ENCODE results near the gene ISLR. TPM values are rescaled to one million over a fixed set of nuclear protein-coding genes. Genes with fewer than 3 reads are reported as not detected.

The ISLR gene
- total RNA-seq: 10 to 100 TPM in 1 of 2 donors, 1 to 10 TPM in 1; 4.8 to 10.2 TPM
- long read RNA-seq, partial matches to known transcripts: 0 of 4 reads
- long read RNA-seq, other reads (novel, unspliced or antisense): 3 of 4 reads

- no peak for ATAC-seq
- intact Hi-C loops (cut with DNase I, micrococcal nuclease): no loop called here
- no peak for DNase-seq
These were observed at the start of gene ISLR for GRCh38 chr15:74173380-74174218. Gene ISLR, plus strand, starts transcription at chr15:74173710. Its CDS starts 1,149 bp downstream, at chr15:74174859.

- intact Hi-C loops (cut with DNase I, micrococcal nuclease): no loop called here
- ATAC-seq (no peak), DNase-seq (no peak)
These were observed 49.3 kb upstream of the ISLR start for GRCh38 chr15:74124196-74124595.

- intact Hi-C loops (cut with DNase I, micrococcal nuclease): loop anchor here in 1 of 2 donors (5.0 kb wide), 3 partner anchors 152 to 198 kb away; no protein-coding TSS in a partner anchor
- DNase-seq (no peak), ATAC-seq (no peak)
These were observed 48.8 kb upstream of the ISLR start for GRCh38 chr15:74124759-74125158.

GRCh38 chr15:74127255-74127953 lies 46.1 kb upstream of the ISLR start:
- intact Hi-C loops (cut with DNase I, micrococcal nuclease): loop anchor here in 1 of 2 donors (5.0 kb wide), 3 partner anchors 155 to 195 kb away; no protein-coding TSS in a partner anchor
- ATAC-seq: peak; percentile 97
- DNase-seq: peak; percentile 68 to 91

- peak; percentile 30 for ATAC-seq
- intact Hi-C loops (cut with DNase I, micrococcal nuclease): loop anchor here in 1 of 2 donors (5.0 kb wide), 3 partner anchors 156 to 194 kb away; no protein-coding TSS in a partner anchor
- DNase-seq: no peak
These were observed 45.3 kb upstream of the ISLR start for GRCh38 chr15:74127954-74128784.

GRCh38 chr15:74128785-74129585 lies 44.5 kb upstream of the ISLR start:
- ATAC-seq: no peak
- intact Hi-C loops (cut with DNase I, micrococcal nuclease): loop anchor here in 1 of 2 donors (5.0 kb wide), 3 partner anchors 157 to 193 kb away; no protein-coding TSS in a partner anchor
- DNase-seq: no peak

GRCh38 chr15:74129586-74130154 lies 43.8 kb upstream of the ISLR start:
- ATAC-seq (no peak), DNase-seq (no peak)
- intact Hi-C loops (cut with DNase I, micrococcal nuclease): loop anchor here in 1 of 2 donors (5.0 kb wide), 3 partner anchors 157 to 193 kb away; no protein-coding TSS in a partner anchor

- DNase-seq (no peak), ATAC-seq (no peak)
- intact Hi-C loops (cut with DNase I, micrococcal nuclease): no loop called here
These were observed 43.2 kb upstream of the ISLR start, which contains the start of gene ISLR2 for GRCh38 chr15:74130155-74130848. Gene ISLR2, plus strand, starts transcription at chr15:74130586. Its CDS starts 2,169 bp downstream, at chr15:74132755.

- ATAC-seq (no peak), DNase-seq (no peak)
- intact Hi-C loops (cut with DNase I, micrococcal nuclease): no loop called here
These were observed 42.5 kb upstream of the ISLR start for GRCh38 chr15:74130849-74131627.

- ATAC-seq: no peak
These were observed 41.7 kb upstream of the ISLR start for GRCh38 chr15:74131628-74132413.

GRCh38 chr15:74132681-74133651 lies 40.5 kb upstream of the ISLR start:
- intact Hi-C loops (cut with DNase I, micrococcal nuclease): no loop called here
- DNase-seq: no peak

More at GRCh38 chr15:74131628-74132413, 41.7 kb upstream of the ISLR start:
- no peak for DNase-seq
- intact Hi-C loops (cut with DNase I, micrococcal nuclease): no loop called here

GRCh38 chr15:74133694-74134386 lies 39.7 kb upstream of the ISLR start:
- intact Hi-C loops (cut with DNase I, micrococcal nuclease): no loop called here
- DNase-seq (no peak), ATAC-seq (no peak)

More at GRCh38 chr15:74132681-74133651, 40.5 kb upstream of the ISLR start:
- no peak for ATAC-seq

- ATAC-seq: peak; percentile 65
- peak in 1 of 2 donors; percentile 54 for DNase-seq
- intact Hi-C loops (cut with DNase I, micrococcal nuclease): no loop called here
These were observed 39.0 kb upstream of the ISLR start for GRCh38 chr15:74134387-74135027.
